Mononuclear cell (primary cell): Measurements from ENCODE around the gene CACNA1H. TPM values are rescaled to one million over a fixed set of nuclear protein-coding genes. Genes with fewer than 3 reads are reported as not detected.
"Not testable (repeated sequence)": the region's sequence is repeated elsewhere in the genome, so short reads cannot be mapped to it uniquely, and the experiment has no call there.

Source experiments
- H3K27me3 ChIP-seq: 2 replicates; pipeline ENCODE4 v1.6.0; 2011; ENCODE audit warnings: low read length, control low read depth; ENCODE audit not compliant: insufficient read depth
- H3K4me1 ChIP-seq: 2 replicates; pipeline ENCODE4 v1.5.1; 2011; ENCODE audit warnings: mild to moderate bottlenecking, low read length, control low read depth; ENCODE audit not compliant: insufficient read depth
- H3K4me3 ChIP-seq: 2 replicates; pipeline ENCODE4 v1.5.1; 2011; ENCODE audit warnings: mild to moderate bottlenecking, low read length, moderate library complexity
- H3K9me3 ChIP-seq: 2 replicates; pipeline ENCODE4 v1.5.1; 2011; ENCODE audit warnings: low read depth, mild to moderate bottlenecking, control low read depth, low read length
- total RNA-seq: library from RNA; depleted of rRNA; stranded (reverse); fragments of >200 nt; gene quantifications from one replicate; pipeline ENCODE4 v1.2.3, GENCODE V29; 2012

The CACNA1H gene
- total RNA-seq, 1 donor, result 0.52 TPM

- not testable (repeated sequence) for H3K27me3 ChIP-seq, H3K9me3 ChIP-seq, H3K4me3 ChIP-seq
- peaks cover 14% of the 10 kb centered on the region for H3K4me1 ChIP-seq
These were observed 96.3 kb downstream of the CACNA1H start for GRCh38 chr16:1249031-1249755.

- not testable (repeated sequence) for H3K27me3 ChIP-seq, H3K4me1 ChIP-seq, H3K4me3 ChIP-seq, H3K9me3 ChIP-seq
These were observed 100.9 kb downstream of the CACNA1H start for GRCh38 chr16:1253701-1254364.

GRCh38 chr16:1254821-1255220, 101.9 kb downstream of the CACNA1H start:
- not testable (repeated sequence) for H3K4me3 ChIP-seq, H3K27me3 ChIP-seq, H3K9me3 ChIP-seq, H3K4me1 ChIP-seq

GRCh38 chr16:1255276-1256122, 102.6 kb downstream of the CACNA1H start, which contains the start of gene TPSD1:
TPSD1 (plus strand) TSS chr16:1256069; CDS start chr16:1256281, 212 bp downstream.
- H3K9me3 ChIP-seq, H3K27me3 ChIP-seq, H3K4me1 ChIP-seq: not testable (repeated sequence)

GRCh38 chr16:1256296-1256873, 103.5 kb downstream of the CACNA1H start:
- not testable (repeated sequence) for H3K4me1 ChIP-seq, H3K27me3 ChIP-seq, H3K9me3 ChIP-seq

More at GRCh38 chr16:1255276-1256122, 102.6 kb downstream of the CACNA1H start, which contains the start of gene TPSD1:
- H3K4me3 ChIP-seq, result not testable (repeated sequence)

GRCh38 chr16:1256874-1257322, 104.0 kb downstream of the CACNA1H start:
- H3K9me3 ChIP-seq, result no peaks in the 10 kb centered on the region
- no peaks in the 10 kb centered on the region for H3K4me1 ChIP-seq
- peaks cover 5% of the 10 kb centered on the region for H3K27me3 ChIP-seq
- no peak overlapping the region for H3K4me3 ChIP-seq

More at GRCh38 chr16:1256296-1256873, 103.5 kb downstream of the CACNA1H start:
- not testable (repeated sequence) for H3K4me3 ChIP-seq

- no peaks in the 10 kb centered on the region for H3K4me1 ChIP-seq
- H3K27me3 ChIP-seq, result peaks cover 5% of the 10 kb centered on the region
- no peaks in the 10 kb centered on the region for H3K9me3 ChIP-seq
- H3K4me3 ChIP-seq, result no peak overlapping the region
These were observed 104.8 kb downstream of the CACNA1H start for GRCh38 chr16:1257561-1258224.

- no peaks in the 10 kb centered on the region for H3K4me1 ChIP-seq
- H3K27me3 ChIP-seq, result peaks cover 5% of the 10 kb centered on the region
- H3K9me3 ChIP-seq, result no peaks in the 10 kb centered on the region
- H3K4me3 ChIP-seq, result no peak overlapping the region
These were observed 105.3 kb downstream of the CACNA1H start for GRCh38 chr16:1258225-1258600.

GRCh38 chr16:1258906-1259759, 106.2 kb downstream of the CACNA1H start:
- Histone ChIP-seq H3K27me3 (peaks cover 5% of the 10 kb centered on the region), H3K4me3 (no peak overlapping the region), H3K4me1 (no peaks in the 10 kb centered on the region)

GRCh38 chr16:1259760-1260068, 106.8 kb downstream of the CACNA1H start:
- Histone ChIP-seq H3K27me3 (peaks cover 5% of the 10 kb centered on the region), H3K9me3 (no peaks in the 10 kb centered on the region), H3K4me3 (no peak overlapping the region), H3K4me1 (no peaks in the 10 kb centered on the region)

More at GRCh38 chr16:1258906-1259759, 106.2 kb downstream of the CACNA1H start:
- no peaks in the 10 kb centered on the region for H3K9me3 ChIP-seq

- H3K4me1 ChIP-seq, result no peaks in the 10 kb centered on the region
- H3K27me3 ChIP-seq, result peaks cover 5% of the 10 kb centered on the region
- H3K9me3 ChIP-seq, result no peaks in the 10 kb centered on the region
- H3K4me3 ChIP-seq, result no peak overlapping the region
These were observed 107.3 kb downstream of the CACNA1H start for GRCh38 chr16:1260101-1260680.

GRCh38 chr16:1261131-1261892, 108.4 kb downstream of the CACNA1H start:
- Histone ChIP-seq H3K27me3 (peaks cover 5% of the 10 kb centered on the region), H3K4me3 (no peak overlapping the region), H3K4me1 (no peaks in the 10 kb centered on the region), H3K9me3 (no peaks in the 10 kb centered on the region)
